Natural killer cell treated with Interleukin-12 subunit alpha and Interleukin-12 subunit beta and Interleukin-15 and Interleukin-18, amount 100 ng/mL, for 72 hours (primary cell): ENCODE measurements around the gene CRK. TPM values are rescaled to one million over a fixed set of nuclear protein-coding genes. Genes with fewer than 3 reads are reported as not detected.
"Not testable (repeated sequence)": the region's sequence is repeated elsewhere in the genome, so short reads cannot be mapped to it uniquely, and the experiment has no call there.

Experiments
- ATAC-seq, 2 donors: fragments of 150-1000 bp; cut with Tn5 transposase in 1 of 2; sonication (Bioruptor Pico), chemical (Tn5 transposase) in 1 of 2; 2 replicates each; pipeline ENCODE4 v1.10.0; 2021
- DNase-seq: peaks from one replicate; pipeline ENCODE4 v3.0.0; 2022; ENCODE audit warnings: low spot score
- H3K27ac Mint-ChIP-seq, 2 donors: 1 replicate in 1 of 2; 2 replicates in 1 of 2; pipeline ENCODE4 v1.8.0; 2022; ENCODE audit warnings: mixed read lengths in 2 of 2, mild to moderate bottlenecking in 1 of 2, moderate library complexity in 1 of 2
- H3K27me3 Mint-ChIP-seq, 2 donors: 1 replicate in 1 of 2; 2 replicates in 1 of 2; pipeline ENCODE4 v1.8.0; 2022; ENCODE audit warnings: mixed read lengths in 2 of 2
- H3K36me3 Mint-ChIP-seq: one replicate; pipeline ENCODE4 v1.8.0; 2022; ENCODE audit warnings: mixed read lengths
- H3K4me1 Mint-ChIP-seq, 2 donors: 1 replicate in 1 of 2; 2 replicates in 1 of 2; pipeline ENCODE4 v1.8.0; 2022; ENCODE audit warnings: low read depth in 2 of 2, mixed read lengths in 2 of 2, mild to moderate bottlenecking in 1 of 2
- H3K4me3 Mint-ChIP-seq: one replicate; pipeline ENCODE4 v1.8.0; 2022; ENCODE audit warnings: mixed read lengths
- H3K9me3 Mint-ChIP-seq: 2 replicates; pipeline ENCODE4 v1.8.0; 2022; ENCODE audit warnings: mixed read lengths
- total RNA-seq, 2 donors: library from RNA; stranded (reverse); gene quantifications; one replicate each; pipeline ENCODE4 v1.2.3, GENCODE V29; 2022

Gene CRK
- total RNA-seq, 2 donors from 2014 or later, result 18.1 to 36.4 TPM

- no peak overlapping the region for H3K4me3 Mint-ChIP-seq
- no peaks in the 10 kb centered on the region for H3K9me3 Mint-ChIP-seq
- peaks cover 8% of the 10 kb centered on the region for H3K36me3 Mint-ChIP-seq
- H3K27me3 Mint-ChIP-seq, result peaks cover 0 to 34% of the 10 kb centered on the region in 2 donors
- peaks cover 13 to 14% of the 10 kb centered on the region in 2 donors for H3K4me1 Mint-ChIP-seq
- ATAC-seq (no peak), DNase-seq (no peak)
- no peak overlapping the region for H3K27ac Mint-ChIP-seq
Observed at GRCh38 chr17:1467258-1467657, 11.2 kb upstream of the CRK start.

- peaks cover 6% of the 10 kb centered on the region for H3K36me3 Mint-ChIP-seq
- H3K27ac Mint-ChIP-seq, result no peak overlapping the region
- no peak overlapping the region for H3K4me3 Mint-ChIP-seq
- DNase-seq, result no peak
- no peak for ATAC-seq
- H3K4me1 Mint-ChIP-seq, result peaks cover 20 to 24% of the 10 kb centered on the region in 2 donors
- H3K9me3 Mint-ChIP-seq, result no peaks in the 10 kb centered on the region
- peaks cover 8 to 33% of the 10 kb centered on the region in 2 donors for H3K27me3 Mint-ChIP-seq
Observed at GRCh38 chr17:1464186-1464585, 8.2 kb upstream of the CRK start.

- no peaks in the 10 kb centered on the region for H3K36me3 Mint-ChIP-seq
- DNase-seq (no peak), ATAC-seq (no peak)
- peaks cover 8 to 28% of the 10 kb centered on the region in 2 donors for H3K27me3 Mint-ChIP-seq
- H3K4me1 Mint-ChIP-seq, result peaks cover 20 to 24% of the 10 kb centered on the region in 2 donors
- no peaks in the 10 kb centered on the region for H3K9me3 Mint-ChIP-seq
- H3K4me3 Mint-ChIP-seq, result peak overlapping the region; percentile 65
- H3K27ac Mint-ChIP-seq, result peak overlapping the region; percentile 68
Observed at GRCh38 chr17:1462164-1463112, 6.4 kb upstream of the CRK start.

GRCh38 chr17:1461198-1461944 is 5.3 kb upstream of the CRK start:
- ATAC-seq (no peak), DNase-seq (no peak)
- Mint-ChIP-seq H3K27me3 (peaks cover 8 to 31% of the 10 kb centered on the region in 2 donors), H3K4me1 (peaks cover 25 to 27% of the 10 kb centered on the region in 2 donors), H3K4me3 (no peak overlapping the region), H3K36me3 (no peaks in the 10 kb centered on the region), H3K27ac (no peak overlapping the region), H3K9me3 (no peaks in the 10 kb centered on the region)

- Mint-ChIP-seq H3K4me3 (no peak overlapping the region), H3K27ac (peak overlapping the region in 1 of 2 donors; percentile 19), H3K9me3 (no peaks in the 10 kb centered on the region), H3K36me3 (no peaks in the 10 kb centered on the region), H3K27me3 (peaks cover 8 to 28% of the 10 kb centered on the region in 2 donors), H3K4me1 (peaks cover 26 to 27% of the 10 kb centered on the region in 2 donors)
- DNase-seq (no peak), ATAC-seq (no peak)
Observed at GRCh38 chr17:1460233-1460632, 4.2 kb upstream of the CRK start.

GRCh38 chr17:1455291-1455796 is 688 bp downstream of the CRK start:
- DNase-seq (peak; percentile 67), ATAC-seq (peak; percentile 26 to 47)
- Mint-ChIP-seq H3K4me1 (peaks cover 26 to 29% of the 10 kb centered on the region in 2 donors), H3K27ac (peak overlapping the region; percentile 40 to 82), H3K36me3 (no peaks in the 10 kb centered on the region), H3K27me3 (peaks cover 8 to 10% of the 10 kb centered on the region in 2 donors), H3K4me3 (peak overlapping the region; percentile 92), H3K9me3 (no peaks in the 10 kb centered on the region)

GRCh38 chr17:1454541-1454940 is 1.5 kb downstream of the CRK start:
- Mint-ChIP-seq H3K36me3 (no peaks in the 10 kb centered on the region), H3K4me1 (peaks cover 27 to 29% of the 10 kb centered on the region in 2 donors), H3K27me3 (peaks cover 2 to 5% of the 10 kb centered on the region in 2 donors), H3K27ac (peak overlapping the region; percentile 40 to 82), H3K4me3 (peak overlapping the region; percentile 92), H3K9me3 (no peaks in the 10 kb centered on the region)
- no peak for ATAC-seq
- DNase-seq, result no peak

- not testable (repeated sequence) for H3K36me3 Mint-ChIP-seq, ATAC-seq, H3K9me3 Mint-ChIP-seq, DNase-seq, H3K27ac Mint-ChIP-seq, H3K27me3 Mint-ChIP-seq
- Mint-ChIP-seq H3K4me1 (peaks cover 36 to 37% of the 10 kb centered on the region in 2 donors), H3K4me3 (peak overlapping the region; percentile 92)
Observed at GRCh38 chr17:1453694-1454093, 2.3 kb downstream of the CRK start.

GRCh38 chr17:1452836-1453235 is 3.2 kb downstream of the CRK start:
- Mint-ChIP-seq H3K4me3 (peak overlapping the region; percentile 27), H3K27me3 (peaks cover 0 to 5% of the 10 kb centered on the region in 2 donors), H3K4me1 (peaks cover 36 to 37% of the 10 kb centered on the region in 2 donors), H3K27ac (no peak overlapping the region), H3K9me3 (no peaks in the 10 kb centered on the region), H3K36me3 (no peaks in the 10 kb centered on the region)
- DNase-seq, result no peak
- no peak for ATAC-seq

GRCh38 chr17:1450261-1450660 is 5.8 kb downstream of the CRK start:
- not testable (repeated sequence) for H3K4me3 Mint-ChIP-seq, H3K27me3 Mint-ChIP-seq, H3K27ac Mint-ChIP-seq, DNase-seq, ATAC-seq, H3K36me3 Mint-ChIP-seq, H3K9me3 Mint-ChIP-seq
- H3K4me1 Mint-ChIP-seq, result peaks cover 34 to 43% of the 10 kb centered on the region in 2 donors

- H3K4me3 Mint-ChIP-seq, result no peak overlapping the region
- no peaks in the 10 kb centered on the region for H3K27me3 Mint-ChIP-seq
- DNase-seq, result no peak
- no peak for ATAC-seq
- H3K9me3 Mint-ChIP-seq, result no peaks in the 10 kb centered on the region
- H3K36me3 Mint-ChIP-seq, result no peaks in the 10 kb centered on the region
- H3K27ac Mint-ChIP-seq, result no peak overlapping the region
- peaks cover 29 to 38% of the 10 kb centered on the region in 2 donors for H3K4me1 Mint-ChIP-seq
Observed at GRCh38 chr17:1449412-1449967, 6.5 kb downstream of the CRK start.

- DNase-seq (no peak), ATAC-seq (no peak)
- H3K4me1 Mint-ChIP-seq, result peaks cover 17 to 25% of the 10 kb centered on the region in 2 donors
- no peaks in the 10 kb centered on the region for H3K9me3 Mint-ChIP-seq
- no peaks in the 10 kb centered on the region for H3K36me3 Mint-ChIP-seq
- H3K4me3 Mint-ChIP-seq, result no peak overlapping the region
- H3K27ac Mint-ChIP-seq, result peak overlapping the region in 1 of 2 donors; percentile 20
- no peaks in the 10 kb centered on the region for H3K27me3 Mint-ChIP-seq
Observed at GRCh38 chr17:1447052-1447451, 9.0 kb downstream of the CRK start.

GRCh38 chr17:1446201-1446600 is 9.8 kb downstream of the CRK start:
- Mint-ChIP-seq H3K4me1 (peaks cover 17 to 25% of the 10 kb centered on the region in 2 donors), H3K9me3 (no peaks in the 10 kb centered on the region), H3K36me3 (no peaks in the 10 kb centered on the region), H3K27me3 (no peaks in the 10 kb centered on the region), H3K27ac (peak overlapping the region in 1 of 2 donors; percentile 27), H3K4me3 (no peak overlapping the region)
- ATAC-seq, result no peak
- no peak for DNase-seq
